RWPE2 (cell line): Measurements from ENCODE around the gene ATP6V1G3.
"Not testable (repeated sequence)": the region's sequence is repeated elsewhere in the genome, so short reads cannot be mapped to it uniquely, and the experiment has no call there.

ENCODE experiments used
- ATAC-seq: fragments of 200-7000 bp; cut with Tn5 transposase; 3 replicates; pipeline ENCODE4 v1.9.1; 2021; ENCODE audit warnings: low read depth
- DNase-seq: peaks from one replicate; pipeline ENCODE4 v3.0.0-alpha.2; 2020; ENCODE audit warnings: low spot score
- H3K27ac ChIP-seq: fragments of 450-650 bp; 2 replicates; pipeline ENCODE4 v1.5.1; 2017; ENCODE audit warnings: mild to moderate bottlenecking; ENCODE audit not compliant: poor library complexity, severe bottlenecking
- H3K27me3 ChIP-seq: fragments of 250-450 bp; sonication (Bioruptor Pico); 2 replicates; pipeline ENCODE4 v1.5.1; 2021; ENCODE audit warnings: mild to moderate bottlenecking, moderate library complexity; ENCODE audit not compliant: insufficient read depth, poor library complexity, severe bottlenecking
- H3K36me3 ChIP-seq: fragments of 250-450 bp; sonication (Bioruptor Pico); 2 replicates; pipeline ENCODE4 v1.5.1; 2020; ENCODE audit warnings: low read depth, mild to moderate bottlenecking, moderate library complexity
- H3K4me1 ChIP-seq: fragments of 250-450 bp; sonication (Bioruptor Pico); 2 replicates; pipeline ENCODE4 v1.5.1; 2021; ENCODE audit warnings: mild to moderate bottlenecking, moderate library complexity; ENCODE audit not compliant: insufficient read depth, poor library complexity, severe bottlenecking
- H3K4me3 ChIP-seq: fragments of 250-450 bp; sonication (Bioruptor Pico); 2 replicates; pipeline ENCODE4 v1.5.1; 2021; ENCODE audit warnings: mild to moderate bottlenecking, moderate library complexity; ENCODE audit not compliant: severe bottlenecking
- H3K9me3 ChIP-seq: fragments of 250-450 bp; sonication (Bioruptor Pico); 2 replicates; pipeline ENCODE4 v1.5.1; 2021; ENCODE audit warnings: mild to moderate bottlenecking, moderate library complexity; ENCODE audit not compliant: severe bottlenecking
- CTCF ChIP-seq: fragments of 450-650 bp; IDR thresholded peaks from one replicate; pipeline ENCODE4 v1.5.1; 2017; ENCODE audit warnings: mild to moderate bottlenecking, moderate library complexity; ENCODE audit not compliant: poor library complexity, severe bottlenecking

ATP6V1G3 gene

GRCh38 chr1:198483645-198484044 is 56.8 kb downstream of the ATP6V1G3 start:
- no peaks in the 10 kb centered on the region for H3K9me3 ChIP-seq
- TF ChIP-seq CTCF: no peak
- H3K27me3 ChIP-seq: no peaks in the 10 kb centered on the region
- H3K4me1 ChIP-seq: no peaks in the 10 kb centered on the region
- no peak overlapping the region for H3K27ac ChIP-seq
- H3K4me3 ChIP-seq: no peak overlapping the region
- DNase-seq (no peak), ATAC-seq (no peak)
- no peaks in the 10 kb centered on the region for H3K36me3 ChIP-seq

GRCh38 chr1:198483006-198483405 is 57.5 kb downstream of the ATP6V1G3 start:
- TF ChIP-seq CTCF: no peak

GRCh38 chr1:198481661-198482060 is 58.8 kb downstream of the ATP6V1G3 start:
- Histone ChIP-seq H3K36me3 (no peaks in the 10 kb centered on the region), H3K27me3 (no peaks in the 10 kb centered on the region), H3K27ac (no peak overlapping the region), H3K9me3 (no peaks in the 10 kb centered on the region), H3K4me3 (no peak overlapping the region), H3K4me1 (no peaks in the 10 kb centered on the region)
- DNase-seq (no peak), ATAC-seq (no peak)
- TF ChIP-seq CTCF: no peak

More at GRCh38 chr1:198483006-198483405, 57.5 kb downstream of the ATP6V1G3 start:
- no peaks in the 10 kb centered on the region for H3K9me3 ChIP-seq
- no peak overlapping the region for H3K27ac ChIP-seq
- H3K4me1 ChIP-seq: no peaks in the 10 kb centered on the region
- H3K27me3 ChIP-seq: no peaks in the 10 kb centered on the region
- ATAC-seq (no peak), DNase-seq (no peak)
- no peaks in the 10 kb centered on the region for H3K36me3 ChIP-seq
- H3K4me3 ChIP-seq: no peak overlapping the region

- no peaks in the 10 kb centered on the region for H3K36me3 ChIP-seq
- no peak for ATAC-seq
- H3K4me1 ChIP-seq: no peaks in the 10 kb centered on the region
Measured at GRCh38 chr1:198480876-198481275, 59.6 kb downstream of the ATP6V1G3 start.

GRCh38 chr1:198477354-198477753 is 63.1 kb downstream of the ATP6V1G3 start:
- H3K27me3 ChIP-seq, H3K27ac ChIP-seq, H3K36me3 ChIP-seq, H3K4me1 ChIP-seq, DNase-seq, H3K4me3 ChIP-seq, H3K9me3 ChIP-seq, ATAC-seq: not testable (repeated sequence)

More at GRCh38 chr1:198480876-198481275, 59.6 kb downstream of the ATP6V1G3 start:
- no peaks in the 10 kb centered on the region for H3K27me3 ChIP-seq
- H3K4me3 ChIP-seq: no peak overlapping the region
- H3K9me3 ChIP-seq: no peaks in the 10 kb centered on the region
- DNase-seq: no peak
- TF ChIP-seq CTCF: no peak
- H3K27ac ChIP-seq: no peak overlapping the region
